H1 (cell line): Measurements from ENCODE around the gene PHACTR1. TPM values are rescaled to one million over a fixed set of nuclear protein-coding genes. Genes with fewer than 3 reads are reported as not detected.
A peak's percentile ranks its signal among the peaks of the same experiment; 100 is the strongest.

ENCODE experiments used
- CTCF ChIA-PET: fragments of 300-600 bp; sonication (Branson Sonifier 250); formaldehyde crosslinking; loops from one replicate; lab custom pipeline; 2021; ENCODE audit not compliant: partially characterized antibody; lab: Charles Lee
- POLR2A ChIA-PET: fragments of 300-600 bp; sonication (Branson Sonifier 250); formaldehyde crosslinking; loops from one replicate; lab custom pipeline; 2021; ENCODE audit warnings: inconsistent platforms; ENCODE audit not compliant: partially characterized antibody; lab: Charles Lee
- DNase-seq, 2 experiments: peaks; one replicate each; pipeline versions ENCODE4 v3.0.0 to v3.0.0-alpha.2; 2010 to 2022; ENCODE audit warnings: low spot score in 2 of 2, low read depth in 1 of 2, mixed read lengths in 1 of 2
- FAIRE-seq: peaks from 2 replicates; lab custom pipeline; 2011; peaks lifted over from hg19 to GRCh38; lab: Jason Lieb, UNC
- H2AFZ ChIP-seq: 2 replicates; pipeline ENCODE4 v1.8.1; 2012; ENCODE audit warnings: low read length, inconsistent platforms
- H2AK5ac ChIP-seq: 2 replicates; pipeline ENCODE4 v1.6.1; 2013; ENCODE audit warnings: low read depth, low read length
- H2BK120ac ChIP-seq: replicated peaks from 2 replicates; pipeline ENCODE3; 2013; ENCODE audit warnings: low read depth, low read length, inconsistent platforms
- H2BK12ac ChIP-seq: 2 replicates; pipeline ENCODE4 v1.6.1; 2013; ENCODE audit warnings: low read depth, low read length
- H2BK15ac ChIP-seq: 2 replicates; pipeline ENCODE4 v1.6.1; 2013; ENCODE audit warnings: low read length
- H2BK20ac ChIP-seq: 2 replicates; pipeline ENCODE4 v1.6.1; 2013; ENCODE audit warnings: low read length
- H2BK5ac ChIP-seq: 2 replicates; pipeline ENCODE4 v1.6.1; 2013; ENCODE audit warnings: low read depth, low read length
- H3K14ac ChIP-seq: 2 replicates; pipeline ENCODE4 v1.6.1; 2013; ENCODE audit warnings: inconsistent platforms; ENCODE audit not compliant: insufficient read length
- H3K18ac ChIP-seq: 2 replicates; pipeline ENCODE4 v1.6.1; 2013; ENCODE audit warnings: low read length; ENCODE audit errors: extremely low read depth
- H3K23ac ChIP-seq: 2 replicates; pipeline ENCODE4 v1.6.1; 2013; ENCODE audit warnings: inconsistent platforms; ENCODE audit not compliant: insufficient read length
- H3K23me2 ChIP-seq: 2 replicates; pipeline ENCODE4 v1.6.1; 2013; ENCODE audit warnings: low read depth, low read length
- H3K27ac ChIP-seq: 2 replicates; pipeline ENCODE4 v1.6.1; 2011; ENCODE audit warnings: low read depth, low read length, inconsistent platforms
- H3K27me3 ChIP-seq, 4 experiments: replicated peaks in 1 of 4; 1 replicate in 1 of 4; 2 replicates in 3 of 4; pipeline versions ENCODE4 v1.6.1 to v1.8.1; 2011 to 2013; ENCODE audit warnings: low read length in 3 of 4, mild to moderate bottlenecking in 3 of 4, inconsistent platforms in 2 of 4, mixed read lengths in 2 of 4, moderate library complexity in 1 of 4; ENCODE audit not compliant: control insufficient read depth in 3 of 4, insufficient read depth in 3 of 4; ENCODE audit errors: extremely low read depth in 1 of 4
- H3K36me3 ChIP-seq, 4 experiments: 2 replicates each; pipeline versions ENCODE4 v1.6.1 to v1.8.1; 2011 to 2013; ENCODE audit warnings: mild to moderate bottlenecking in 4 of 4, low read length in 3 of 4, moderate library complexity in 2 of 4, control low read depth in 1 of 4, inconsistent platforms in 1 of 4; ENCODE audit not compliant: insufficient read depth in 4 of 4, control insufficient read depth in 2 of 4
- H3K4ac ChIP-seq: replicated peaks from 2 replicates; pipeline ENCODE3; 2013; ENCODE audit warnings: low read length, low read depth, mixed read lengths, inconsistent platforms; ENCODE audit not compliant: insufficient read length
- H3K4me1 ChIP-seq, 4 experiments: replicated peaks in 1 of 4; 1 replicate in 1 of 4; 2 replicates in 3 of 4; pipeline versions ENCODE4 v1.6.1 to v1.8.1; 2011 to 2013; ENCODE audit warnings: low read length in 3 of 4, inconsistent platforms in 2 of 4, mixed read lengths in 1 of 4; ENCODE audit not compliant: insufficient read depth in 4 of 4, control insufficient read depth in 3 of 4
- H3K4me2 ChIP-seq, 2 experiments: 2 replicates each; pipeline versions ENCODE4 v1.6.1 to v1.8.1; 2011 to 2013; ENCODE audit warnings: low read depth in 2 of 2, low read length in 2 of 2, control low read depth in 1 of 2, inconsistent platforms in 1 of 2, mild to moderate bottlenecking in 1 of 2; ENCODE audit not compliant: insufficient read depth in 1 of 2
- H3K4me3 ChIP-seq, 4 experiments: fragments of 200-600, 300-600 bp in 1 of 4; sonication (generic), shearing (Covaris generic), sonication (Bioruptor Twin) in 1 of 4; 2 replicates each; pipeline versions ENCODE4 v1.5.1 to v1.8.1; 2011 to 2016; ENCODE audit warnings: low read length in 4 of 4, low read depth in 3 of 4, control low read depth in 2 of 4, inconsistent platforms in 2 of 4, mild to moderate bottlenecking in 2 of 4, mixed read lengths in 1 of 4, moderate library complexity in 1 of 4; ENCODE audit not compliant: insufficient read depth in 2 of 4; ENCODE audit errors: extremely low read depth in 1 of 4
- H3K56ac ChIP-seq: replicated peaks from 2 replicates; pipeline ENCODE3; 2013; ENCODE audit warnings: low read depth, mild to moderate bottlenecking, mixed read lengths, low read length, inconsistent platforms; ENCODE audit not compliant: insufficient read length
- H3K79me1 ChIP-seq: 2 replicates; pipeline ENCODE4 v1.6.1; 2013; ENCODE audit warnings: low read depth, low read length, control low read depth
- H3K79me2 ChIP-seq, 2 experiments: 2 replicates each; pipeline versions ENCODE4 v1.6.1 to v1.8.1; 2012 to 2013; ENCODE audit warnings: low read length in 2 of 2, mild to moderate bottlenecking in 2 of 2, inconsistent platforms in 1 of 2; ENCODE audit not compliant: insufficient read depth in 2 of 2, control insufficient read depth in 1 of 2
- H3K9ac ChIP-seq, 4 experiments: replicated peaks in 1 of 4; 1 replicate in 1 of 4; 2 replicates in 3 of 4; pipeline versions ENCODE4 v1.6.1 to v1.8.1; 2011 to 2013; ENCODE audit warnings: low read depth in 3 of 4, low read length in 3 of 4, control low read depth in 2 of 4, mild to moderate bottlenecking in 2 of 4, moderate library complexity in 2 of 4, inconsistent platforms in 1 of 4; ENCODE audit errors: extremely low read depth in 1 of 4
- H3K9me3 ChIP-seq, 2 experiments: 2 replicates each; pipeline versions ENCODE4 v1.6.1 to v1.8.1; 2012 to 2013; ENCODE audit warnings: mild to moderate bottlenecking in 2 of 2, moderate library complexity in 2 of 2, control low read depth in 1 of 2, inconsistent platforms in 1 of 2, low read depth in 1 of 2, low read length in 1 of 2, mixed read lengths in 1 of 2; ENCODE audit not compliant: insufficient read depth in 2 of 2
- H4K20me1 ChIP-seq, 2 experiments: replicated peaks in 1 of 2; 2 replicates each; pipeline versions ENCODE3 to v1.8.1; 2011 to 2013; ENCODE audit warnings: inconsistent platforms in 2 of 2, low read length in 2 of 2, mild to moderate bottlenecking in 1 of 2; ENCODE audit not compliant: insufficient read depth in 2 of 2, control insufficient read depth in 1 of 2
- H4K5ac ChIP-seq: 2 replicates; pipeline ENCODE4 v1.6.1; 2013; ENCODE audit warnings: low read length, low read depth, mixed read lengths, inconsistent platforms; ENCODE audit not compliant: insufficient read length
- H4K8ac ChIP-seq: 2 replicates; pipeline ENCODE4 v1.8.0; 2013; ENCODE audit warnings: mild to moderate bottlenecking, moderate library complexity, low read length, inconsistent platforms; ENCODE audit not compliant: insufficient read depth; ENCODE audit errors: extremely low read depth
- H4K91ac ChIP-seq: replicated peaks from 2 replicates; pipeline ENCODE3; 2013; ENCODE audit warnings: low read length, mixed read lengths, inconsistent platforms; ENCODE audit not compliant: insufficient read length
- EGR1 ChIP-seq: IDR thresholded peaks from 2 replicates; pipeline ENCODE4 v1.6.1; 2011; ENCODE audit warnings: low read depth, low read length, borderline replicate concordance
- RAD21 ChIP-seq, 2 experiments: IDR thresholded peaks in 1 of 2; conservative IDR thresholded peaks in 1 of 2; 2 replicates each; pipeline ENCODE4 v1.6.1; 2011; ENCODE audit warnings: low read depth in 2 of 2, low read length in 2 of 2, improper control_type of control experiment in 1 of 2, inconsistent platforms in 1 of 2, mild to moderate bottlenecking in 1 of 2, moderate library complexity in 1 of 2
- SP4 ChIP-seq: IDR thresholded peaks from 2 replicates; pipeline ENCODE4 v1.6.1; 2012; ENCODE audit warnings: low read length, inconsistent platforms
- TAF1 ChIP-seq: IDR thresholded peaks from 2 replicates; pipeline ENCODE4 v1.6.1; 2011; ENCODE audit warnings: mild to moderate bottlenecking, low read depth, low read length
- whole genome bisulfite sequencing, 2 experiments: shearing (Covaris generic) in 1 of 2; methylation state at CpG; one replicate each; pipeline versions ENCODE4 v1.1.6 to v1.1.7; 2013 to 2015; ENCODE audit warnings: low lambda C conversion rate in 2 of 2, mixed read lengths in 2 of 2, inconsistent platforms in 1 of 2, low coverage in 1 of 2, missing lambda C conversion rate in 1 of 2; ENCODE audit not compliant: insufficient replicate concordance in 2 of 2, insufficient coverage in 1 of 2, insufficient read length in 1 of 2; ENCODE audit errors: extremely low coverage in 1 of 2, missing lambda C conversion rate in 1 of 2; 5-methylcytosine and 5-hydroxymethylcytosine counted together
- polyA plus RNA-seq, 7 experiments: library from polyadenylated mRNA; depleted of rRNA in 3 of 7; stranded (reverse) in 5 of 7; unstranded in 2 of 7; fragments of >200 nt in 5 of 7; fragments of 200-250 nt in 2 of 7; gene quantifications; 1 replicate in 5 of 7; 2 replicates in 1 of 7; 4 replicates in 1 of 7; pipeline versions ENCODE4 v1.2.1 to v1.2.3, GENCODE V29; 2011 to 2013; ENCODE audit warnings: missing spikeins in 2 of 7, mixed read lengths in 2 of 7
- total RNA-seq: library from RNA; stranded (reverse); fragmentation: NEBNext Ultra II Directional; extraction: Animal tissue kit (Norgen Biotek cat#: 25700); gene quantifications from 2 replicates; pipeline ENCODE4 v1.2.1, GENCODE V29; 2021
- TF ChIP-seq, protein P1 (sequence below), 3 experiments: IDR thresholded peaks; 1 replicate in 2 of 3; 2 replicates in 1 of 3; pipeline versions ENCODE4 v1.5.1 to v1.6.1; 2011; ENCODE audit warnings: low read length in 3 of 3, mild to moderate bottlenecking in 3 of 3, inconsistent platforms in 2 of 3, low read depth in 1 of 3, moderate library complexity in 1 of 3; ENCODE audit not compliant: insufficient read depth in 1 of 3; ENCODE audit errors: control extremely low read depth in 1 of 3

The PHACTR1 gene
- total and polyA plus RNA-seq, 2 of the 8 experiments (the other 6 are each of a cell fraction or from before 2014, with no cell fraction given) = 3.9 to 17.1 TPM

DNA sequence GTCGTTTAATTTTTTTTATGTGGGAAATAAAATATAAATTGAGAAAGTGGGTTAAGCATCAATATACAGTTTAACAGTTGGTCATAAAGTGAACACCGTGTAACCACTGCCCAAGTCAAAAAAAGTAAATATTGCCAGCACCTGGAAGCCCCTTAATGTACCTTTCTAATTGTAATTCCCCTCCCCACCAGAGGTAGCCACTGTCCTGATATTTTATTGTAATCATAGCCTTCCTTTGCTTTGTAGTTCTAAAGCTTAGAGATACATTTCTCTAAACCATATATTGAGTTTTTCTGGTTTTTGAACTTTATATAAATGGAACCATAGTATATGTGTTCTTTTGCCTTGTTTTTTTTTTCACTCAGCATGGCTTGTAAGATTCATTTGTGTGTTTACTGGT, 431.2 kb downstream of the PHACTR1 start:
- no peaks in the 10 kb centered on the region for H3K36me3 ChIP-seq
- no peaks in the 10 kb centered on the region; the same call in 1 of the 2 replicates for H3K23me2 ChIP-seq
- H3K23ac ChIP-seq = no peak overlapping the region
- H3K27me3 ChIP-seq = no peaks in the 10 kb centered on the region
- no peak overlapping the region for H2BK5ac ChIP-seq
- no peak overlapping the region for H3K18ac ChIP-seq
- no peak overlapping the region for H3K4me3 ChIP-seq
- ChIA-PET CTCF (interaction anchor here (0.7 to 2.8 kb wide), 11 partner anchors 10 to 229 kb away, joined by 3 to 11 read pairs (median 3); no protein-coding TSS in a partner anchor), POLR2A (no interaction called here)
- no peaks in the 10 kb centered on the region for H3K9me3 ChIP-seq
- no peak overlapping the region for H4K91ac ChIP-seq
- H3K4me2 ChIP-seq = no peak overlapping the region
- H3K14ac ChIP-seq = no peak overlapping the region
- TF ChIP-seq RAD21 (IDR thresholded peaks at IDR 0.05 in 1 of 2, conservative IDR thresholded peaks at IDR 0.05 in 1 of 2; ENCODE audit: low read depth in 2 of 2, low read length in 2 of 2) = 0 out of 4 replicates have a peak, but pooled peaks of 1 of the 2 experiments have one; percentile 2
- TF ChIP-seq, protein P1, sequence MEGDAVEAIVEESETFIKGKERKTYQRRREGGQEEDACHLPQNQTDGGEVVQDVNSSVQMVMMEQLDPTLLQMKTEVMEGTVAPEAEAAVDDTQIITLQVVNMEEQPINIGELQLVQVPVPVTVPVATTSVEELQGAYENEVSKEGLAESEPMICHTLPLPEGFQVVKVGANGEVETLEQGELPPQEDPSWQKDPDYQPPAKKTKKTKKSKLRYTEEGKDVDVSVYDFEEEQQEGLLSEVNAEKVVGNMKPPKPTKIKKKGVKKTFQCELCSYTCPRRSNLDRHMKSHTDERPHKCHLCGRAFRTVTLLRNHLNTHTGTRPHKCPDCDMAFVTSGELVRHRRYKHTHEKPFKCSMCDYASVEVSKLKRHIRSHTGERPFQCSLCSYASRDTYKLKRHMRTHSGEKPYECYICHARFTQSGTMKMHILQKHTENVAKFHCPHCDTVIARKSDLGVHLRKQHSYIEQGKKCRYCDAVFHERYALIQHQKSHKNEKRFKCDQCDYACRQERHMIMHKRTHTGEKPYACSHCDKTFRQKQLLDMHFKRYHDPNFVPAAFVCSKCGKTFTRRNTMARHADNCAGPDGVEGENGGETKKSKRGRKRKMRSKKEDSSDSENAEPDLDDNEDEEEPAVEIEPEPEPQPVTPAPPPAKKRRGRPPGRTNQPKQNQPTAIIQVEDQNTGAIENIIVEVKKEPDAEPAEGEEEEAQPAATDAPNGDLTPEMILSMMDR (IDR thresholded peaks at IDR 0.05; ENCODE audit: control extremely low read depth in 1 of 3, insufficient read depth in 1 of 3, low read depth in 1 of 3, low read length in 3 of 3) = peak in 1 of 3 experiments; percentile 24; a peak in 1 of 4 replicates
- TF ChIP-seq SP4 = no peak
- no peak for TF ChIP-seq EGR1
- TF ChIP-seq TAF1 = no peak
- no peaks in the 10 kb centered on the region for H3K79me1 ChIP-seq
- no peak overlapping the region for H2AK5ac ChIP-seq
- H4K5ac ChIP-seq = no peak overlapping the region
- no peak overlapping the region for H3K9ac ChIP-seq
- no peak overlapping the region for H4K8ac ChIP-seq
- H3K4ac ChIP-seq = no peak overlapping the region
- H4K20me1 ChIP-seq = no peaks in the 10 kb centered on the region
- FAIRE-seq (no peak), DNase-seq (no peak)
- 88% methylated on average over 2 of the region's 2 CpGs; no CpG with 5 or more reads in 1 of the 2 experiments for WGBS, 2 experiments
- peaks cover 4 to 9% (median 7%) of the 10 kb centered on the region in 4 experiments; a peak in 5 of 7 replicates for H3K4me1 ChIP-seq
- no peak overlapping the region for H2BK120ac ChIP-seq
- H3K27ac ChIP-seq = no peak overlapping the region
- H3K56ac ChIP-seq = no peak overlapping the region
- H2BK20ac ChIP-seq = no peak overlapping the region
- no peak overlapping the region for H2AFZ ChIP-seq
- H3K79me2 ChIP-seq = no peaks in the 10 kb centered on the region
- H2BK12ac ChIP-seq = no peak overlapping the region
- no peak overlapping the region for H2BK15ac ChIP-seq
